SK-N-SH (cell line): Measurements from ENCODE around the gene NFASC.

ENCODE experiments used
- CTCF ChIP-seq: fragments of 200-600 bp; sonication (generic); IDR thresholded peaks from 2 replicates; pipeline ENCODE4 v1.6.1; 2017; ENCODE audit warnings: antibody characterized with exemption, mild to moderate bottlenecking, moderate library complexity
- ELF1 ChIP-seq: IDR thresholded peaks from 2 replicates; pipeline ENCODE4 v1.4.0; 2012
- EP300 ChIP-seq, 2 experiments: IDR thresholded peaks; 2 replicates each; pipeline versions ENCODE4 v1.4.0 to v1.6.1; 2012; ENCODE audit warnings: borderline replicate concordance in 1 of 2, low read depth in 1 of 2, low read length in 1 of 2
- GABPA ChIP-seq: IDR thresholded peaks from 2 replicates; pipeline ENCODE4 v1.4.0; 2012; ENCODE audit warnings: low read depth, mild to moderate bottlenecking
- NRF1 ChIP-seq: IDR thresholded peaks from 2 replicates; pipeline ENCODE4 v1.6.1; 2012; ENCODE audit warnings: low read depth, mild to moderate bottlenecking, low read length
- POLR2AphosphoS5 ChIP-seq: IDR thresholded peaks from 2 replicates; pipeline ENCODE4 v1.6.1; 2012; ENCODE audit warnings: low read depth, low read length
- RAD21 ChIP-seq: IDR thresholded peaks from 2 replicates; pipeline ENCODE4 v1.6.1; 2012; ENCODE audit warnings: mild to moderate bottlenecking, low read length
- RCOR1 ChIP-seq: fragments of 150-350 bp; IDR thresholded peaks from 2 replicates; pipeline ENCODE4 v1.6.1; 2017; ENCODE audit warnings: antibody characterized with exemption, low read length
- TAF1 ChIP-seq: IDR thresholded peaks from 2 replicates; pipeline ENCODE4 v1.6.1; 2012; ENCODE audit warnings: low read depth, mild to moderate bottlenecking, low read length, moderate library complexity, borderline replicate concordance
- TF ChIP-seq, protein P1 (sequence below): IDR thresholded peaks from 2 replicates; pipeline ENCODE4 v1.4.0; 2012; ENCODE audit warnings: low read depth

DNA sequence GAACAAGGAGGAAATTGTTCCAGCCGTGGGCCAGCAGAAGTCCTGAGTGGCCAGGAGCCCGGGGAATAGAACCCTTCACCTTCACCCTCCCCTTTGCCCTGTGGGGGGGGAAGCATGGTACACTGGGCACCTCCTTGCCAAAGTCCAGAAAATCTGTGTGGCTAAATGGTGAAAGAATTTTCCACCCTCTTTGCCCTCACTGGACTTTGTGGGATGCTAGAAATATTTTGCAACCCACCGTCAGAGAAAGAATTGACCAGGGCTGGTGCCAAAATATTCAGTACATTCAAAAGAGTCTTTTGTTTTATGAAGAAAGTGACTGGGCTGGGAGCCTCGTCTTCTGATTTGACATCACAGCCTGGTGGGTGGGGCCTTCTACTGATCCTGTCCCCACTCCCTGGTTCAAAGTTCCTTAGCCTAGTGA lies 14.6 kb downstream of the NFASC start:
- TF ChIP-seq CTCF (no peak), POLR2AphosphoS5 (no peak), NRF1 (no peak), GABPA (no peak), ELF1 (no peak), RCOR1 (no peak), TAF1 (no peak), RAD21 (no peak), EP300 (IDR thresholded peaks at IDR 0.05; ENCODE audit: borderline replicate concordance in 1 of 2, low read depth in 1 of 2, low read length in 1 of 2) (no peak)
- TF ChIP-seq, protein P1, sequence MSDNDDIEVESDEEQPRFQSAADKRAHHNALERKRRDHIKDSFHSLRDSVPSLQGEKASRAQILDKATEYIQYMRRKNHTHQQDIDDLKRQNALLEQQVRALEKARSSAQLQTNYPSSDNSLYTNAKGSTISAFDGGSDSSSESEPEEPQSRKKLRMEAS: no peak
